ENCODE data around the gene CACHD1. TPM values are rescaled to one million over a fixed set of nuclear protein-coding genes. Genes with fewer than 3 reads are reported as not detected.

Gene CACHD1
- total and polyA plus RNA-seq, 2 of the 8 experiments (the other 6 are each of a cell fraction or from before 2014, with no cell fraction given): 22.2 to 42.5 TPM

DNA sequence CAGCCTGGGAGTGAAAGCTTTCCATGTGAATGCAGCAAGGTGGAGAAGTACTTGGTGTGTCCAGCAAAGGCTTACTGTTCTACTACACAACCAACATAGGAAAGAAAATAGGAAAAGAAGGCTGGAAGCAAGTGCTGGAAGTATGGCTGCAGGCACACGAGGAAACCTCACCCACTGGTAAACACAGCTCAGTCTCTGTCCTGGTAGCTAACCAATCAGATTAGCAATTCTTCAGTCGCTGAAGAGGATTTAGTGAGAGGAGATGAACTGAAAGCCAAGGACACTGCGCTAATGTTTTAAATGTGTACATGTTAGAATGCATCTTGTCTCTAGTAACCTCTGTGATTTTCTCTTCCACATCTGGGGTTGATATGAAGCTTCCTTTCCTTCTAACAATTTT lies 36.2 kb upstream of the CACHD1 start (continued):
- TF ChIP-seq KDM1A (IDR thresholded peaks at IDR 0.05; ENCODE audit: borderline replicate concordance, low read length) (no peak), BACH1 (IDR thresholded peaks at IDR 0.05; ENCODE audit: low read length) (no peak)

Measured in H1 (cell line).